ENCODE data around the gene CLIP2.

The CLIP2 gene

DNA sequence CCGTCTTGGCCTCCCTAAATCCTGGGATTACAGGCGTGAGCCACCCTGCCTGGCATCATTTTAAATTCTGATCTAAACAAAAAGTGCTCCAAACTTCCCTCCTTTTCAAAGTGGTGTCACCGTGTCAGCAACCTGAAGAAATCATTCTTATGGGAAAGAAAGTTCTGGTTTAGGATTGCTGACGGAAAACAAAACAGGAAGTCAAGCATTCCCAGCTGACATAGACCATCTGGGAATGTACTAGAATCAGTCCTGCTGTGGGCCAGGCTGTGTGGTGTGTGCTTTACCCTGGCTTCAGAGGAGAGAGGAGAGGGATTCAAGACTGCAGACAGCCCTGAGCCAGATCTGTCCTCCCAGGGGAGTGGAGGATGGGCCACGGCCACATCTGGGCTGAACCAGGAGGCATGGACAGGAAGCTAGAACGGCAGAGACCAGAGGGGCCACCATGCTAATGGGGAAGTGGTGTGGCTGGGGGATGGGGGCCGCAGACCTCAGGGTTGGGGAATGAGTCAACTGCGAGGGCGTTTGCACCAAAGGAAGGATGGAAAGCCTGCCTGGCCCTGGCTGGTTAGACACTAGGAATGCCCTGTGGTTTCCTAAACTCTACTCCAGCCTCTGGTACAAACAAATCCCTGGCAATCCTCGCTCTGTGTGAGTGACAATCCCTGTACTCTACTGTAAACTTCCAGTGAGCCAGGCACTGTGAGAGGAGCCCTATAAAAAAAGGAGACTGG, 16.7 kb upstream of the CLIP2 start:
- TF ChIP-seq, protein P1, sequence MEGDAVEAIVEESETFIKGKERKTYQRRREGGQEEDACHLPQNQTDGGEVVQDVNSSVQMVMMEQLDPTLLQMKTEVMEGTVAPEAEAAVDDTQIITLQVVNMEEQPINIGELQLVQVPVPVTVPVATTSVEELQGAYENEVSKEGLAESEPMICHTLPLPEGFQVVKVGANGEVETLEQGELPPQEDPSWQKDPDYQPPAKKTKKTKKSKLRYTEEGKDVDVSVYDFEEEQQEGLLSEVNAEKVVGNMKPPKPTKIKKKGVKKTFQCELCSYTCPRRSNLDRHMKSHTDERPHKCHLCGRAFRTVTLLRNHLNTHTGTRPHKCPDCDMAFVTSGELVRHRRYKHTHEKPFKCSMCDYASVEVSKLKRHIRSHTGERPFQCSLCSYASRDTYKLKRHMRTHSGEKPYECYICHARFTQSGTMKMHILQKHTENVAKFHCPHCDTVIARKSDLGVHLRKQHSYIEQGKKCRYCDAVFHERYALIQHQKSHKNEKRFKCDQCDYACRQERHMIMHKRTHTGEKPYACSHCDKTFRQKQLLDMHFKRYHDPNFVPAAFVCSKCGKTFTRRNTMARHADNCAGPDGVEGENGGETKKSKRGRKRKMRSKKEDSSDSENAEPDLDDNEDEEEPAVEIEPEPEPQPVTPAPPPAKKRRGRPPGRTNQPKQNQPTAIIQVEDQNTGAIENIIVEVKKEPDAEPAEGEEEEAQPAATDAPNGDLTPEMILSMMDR (IDR thresholded peaks at IDR 0.05; ENCODE audit: low read depth, low read length): no peak
- H3K4me3 ChIP-seq (replicated peaks in 1 of 2; ENCODE audit: low read depth in 2 of 2, low read length in 2 of 2): no peak overlapping the region
- DNase-seq (ENCODE audit: low read depth in 2 of 2): peak; percentile 95 to 97

- no peak for DNase-seq (ENCODE audit: low read depth in 2 of 2)
- TF ChIP-seq, protein P1 (IDR thresholded peaks at IDR 0.05; ENCODE audit: low read depth, low read length): peak; percentile 70
- no peak overlapping the region for H3K4me3 ChIP-seq (replicated peaks in 1 of 2; ENCODE audit: low read depth in 2 of 2, low read length in 2 of 2)
Measured at GRCh38 chr7:74275401-74275881, 13.8 kb upstream of the CLIP2 start.

GRCh38 chr7:74277636-74278035, 11.6 kb upstream of the CLIP2 start:
- H3K4me3 ChIP-seq (replicated peaks in 1 of 2; ENCODE audit: low read depth in 2 of 2, low read length in 2 of 2): no peak overlapping the region
- TF ChIP-seq, protein P1 (IDR thresholded peaks at IDR 0.05; ENCODE audit: low read depth, low read length): no peak
- DNase-seq (ENCODE audit: low read depth in 2 of 2): no peak

DNA sequence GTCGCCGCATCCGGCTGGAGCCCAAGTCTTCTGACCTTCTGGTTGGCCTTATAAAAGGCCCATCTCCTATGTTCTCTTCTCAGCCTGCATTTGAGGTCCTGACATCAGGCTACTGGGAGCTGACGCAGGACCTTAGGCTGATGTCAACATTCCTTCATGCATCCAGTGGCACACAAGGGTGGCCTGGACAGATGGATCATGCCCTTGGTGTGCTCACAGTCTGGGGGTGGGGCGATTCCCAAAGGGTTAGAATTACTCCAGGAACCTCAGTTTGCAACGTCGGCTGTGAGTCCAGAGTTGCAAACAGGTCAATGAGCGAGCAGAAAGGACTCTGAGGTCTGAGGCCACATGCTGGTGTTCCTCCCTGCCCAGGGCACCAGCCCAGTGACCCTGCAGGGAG, 8.2 kb upstream of the CLIP2 start:
- H3K4me3 ChIP-seq (replicated peaks in 1 of 2; ENCODE audit: low read depth in 2 of 2, low read length in 2 of 2): no peak overlapping the region
- peak; percentile 36 to 75 for DNase-seq (ENCODE audit: low read depth in 2 of 2)
- TF ChIP-seq, protein P1 (IDR thresholded peaks at IDR 0.05; ENCODE audit: low read depth, low read length): no peak

DNA sequence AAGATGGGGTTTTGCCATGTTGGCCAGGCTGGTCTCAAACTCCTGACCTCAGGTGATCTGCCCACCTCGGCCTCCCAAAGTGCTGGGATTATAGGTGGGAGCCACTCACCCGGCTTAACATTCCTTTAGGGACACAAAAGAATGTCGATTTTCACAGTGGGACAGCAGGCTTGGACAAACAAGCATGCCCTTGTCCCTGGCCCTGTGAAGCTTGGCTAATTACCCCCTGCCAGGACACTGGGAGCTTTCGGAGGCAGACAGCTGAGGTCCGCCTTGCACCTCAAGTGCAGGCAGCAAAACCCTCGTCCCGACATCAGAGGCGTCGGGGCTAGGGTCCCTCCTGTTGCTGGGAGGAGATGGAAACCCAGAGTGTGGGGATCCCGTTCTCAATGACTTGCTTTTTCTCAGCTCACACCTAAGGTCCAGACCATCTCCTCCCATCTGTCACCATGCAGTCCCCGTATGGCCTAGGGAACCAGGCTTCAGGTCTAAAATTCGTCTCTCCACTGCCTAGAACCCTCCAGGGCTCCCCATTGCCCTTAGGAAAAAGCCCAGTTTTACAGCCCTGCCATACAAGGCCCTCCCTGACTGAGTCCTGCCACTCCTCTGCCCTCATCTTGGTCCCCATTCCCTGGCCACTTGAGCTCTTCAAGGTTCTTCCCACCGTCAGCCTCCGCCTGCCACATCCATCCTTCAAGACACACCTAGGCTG, 6.3 kb upstream of the CLIP2 start:
- DNase-seq (ENCODE audit: low read depth in 2 of 2): no peak
- no peak overlapping the region for H3K4me3 ChIP-seq (replicated peaks in 1 of 2; ENCODE audit: low read depth in 2 of 2, low read length in 2 of 2)
- TF ChIP-seq, protein P1 (IDR thresholded peaks at IDR 0.05; ENCODE audit: low read depth, low read length): no peak

DNA sequence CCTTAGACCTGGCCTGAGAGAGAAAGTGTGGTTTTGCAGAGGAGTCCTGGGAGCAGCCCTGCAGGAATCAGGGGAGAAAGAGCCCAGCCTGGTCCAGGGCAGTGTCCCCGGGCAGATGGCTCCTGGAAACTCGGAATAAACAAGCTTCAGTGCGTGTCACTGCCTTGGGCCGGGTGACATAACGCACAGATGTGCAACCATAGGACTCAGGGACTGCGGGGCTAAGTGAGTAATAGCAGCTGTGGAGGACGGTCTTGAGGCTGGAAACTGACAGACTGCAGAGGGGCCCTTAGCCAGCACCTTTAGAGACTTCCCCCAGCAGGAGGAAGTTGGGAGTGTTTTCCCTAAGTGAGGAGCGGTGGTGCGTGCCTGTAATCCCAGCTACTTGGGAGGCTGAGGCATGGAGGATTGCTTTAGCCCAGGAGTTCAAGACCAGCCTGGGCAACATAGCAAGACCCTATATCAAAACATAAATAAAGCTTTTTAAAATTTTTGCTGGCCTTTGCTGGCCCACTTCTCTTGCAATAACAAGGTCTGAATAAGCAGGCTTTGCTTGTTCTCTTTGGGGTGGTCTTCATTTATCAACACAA, 5.3 kb upstream of the CLIP2 start:
- H3K4me3 ChIP-seq (replicated peaks in 1 of 2; ENCODE audit: low read depth in 2 of 2, low read length in 2 of 2): no peak overlapping the region
- no peak for DNase-seq (ENCODE audit: low read depth in 2 of 2)
- TF ChIP-seq, protein P1 (IDR thresholded peaks at IDR 0.05; ENCODE audit: low read depth, low read length): no peak
